Aorta (tissue), 5 donors: ENCODE data around the gene GRSF1. TPM values are rescaled to one million over a fixed set of nuclear protein-coding genes. Genes with fewer than 3 reads are reported as not detected.
A peak's percentile ranks its signal among the peaks of the same experiment; 100 is the strongest.
"Not testable (repeated sequence)": the region's sequence is repeated elsewhere in the genome, so short reads cannot be mapped to it uniquely, and the experiment has no call there.

Experiments
- ATAC-seq: fragments of 200-7000 bp; cut with Tn5 transposase; one replicate; pipeline ENCODE4 v1.9.1; 2022; ENCODE audit warnings: moderate library complexity; ENCODE audit not compliant: low FRiP score
- DNase-seq, 2 donors: peaks; one replicate each; pipeline ENCODE4 v3.0.0-alpha.2; 2020
- H3K27ac ChIP-seq, 2 donors: one replicate each; pipeline ENCODE4 v1.5.1; 2013; ENCODE audit warnings: low read length in 2 of 2, mild to moderate bottlenecking in 2 of 2, moderate library complexity in 2 of 2, control low read depth in 1 of 2, inconsistent platforms in 1 of 2, low read depth in 1 of 2
- H3K27me3 ChIP-seq, 2 donors: one replicate each; pipeline ENCODE4 v1.6.1; 2013; ENCODE audit warnings: control low read depth in 1 of 2, low read length in 1 of 2, mild to moderate bottlenecking in 1 of 2, moderate library complexity in 1 of 2; ENCODE audit not compliant: insufficient read depth in 2 of 2, control insufficient read depth in 1 of 2
- H3K36me3 ChIP-seq, 2 donors: one replicate each; pipeline ENCODE4 v1.6.1; 2013; ENCODE audit warnings: control low read depth in 1 of 2, low read length in 1 of 2, mild to moderate bottlenecking in 1 of 2; ENCODE audit not compliant: insufficient read depth in 2 of 2, control insufficient read depth in 1 of 2
- H3K4me1 ChIP-seq, 2 donors: one replicate each; pipeline ENCODE4 v1.6.1; 2013; ENCODE audit warnings: low read length in 2 of 2, control low read depth in 1 of 2, mild to moderate bottlenecking in 1 of 2, moderate library complexity in 1 of 2; ENCODE audit not compliant: insufficient read depth in 2 of 2, control insufficient read depth in 1 of 2
- H3K4me3 ChIP-seq, 2 donors: one replicate each; pipeline ENCODE4 v1.5.1; 2013; ENCODE audit warnings: low read length in 2 of 2, control low read depth in 1 of 2, mild to moderate bottlenecking in 1 of 2
- H3K9me3 ChIP-seq: one replicate; pipeline ENCODE4 v1.6.1; 2013; ENCODE audit warnings: mild to moderate bottlenecking, low read length; ENCODE audit not compliant: control insufficient read depth
- WGBS, 2 donors: extraction: QIAGEN DNeasy Blood & Tissue Kit; methylation state at CpG; one replicate each; pipeline ENCODE4 v1.1.7; 2013; 5-methylcytosine and 5-hydroxymethylcytosine counted together
- intact Hi-C, 2 donors: fragments of 100-400 bp; cut with DNase I; formaldehyde crosslinking; loops; one replicate each; pipeline versions ENCODE4 v1.14.2 to v1.15.0; 2022
- polyA plus RNA-seq, 2 donors: library from polyadenylated mRNA; stranded (reverse); fragments of 200-250 nt; gene quantifications; one replicate each; pipeline ENCODE4 v1.2.3, GENCODE V29; 2013
- total RNA-seq, 2 donors: library from RNA; stranded (reverse); fragmentation: NEBNext Ultra II Directional; extraction: Animal tissue kit (Norgen Biotek cat#: 25700); gene quantifications; one replicate each; pipeline ENCODE4 v1.2.1, GENCODE V29; 2021
- donor health status: healthy with polysubstance abuse.
- donor health status: Bipolar disorder and iron deficiency.
- donor health status: DM: no; HTN: no; CAD: no.
- donor health status: DM: no; HTN: no; CAD: no.
- donor health status: DM: yes; HTN: yes; CAD: no.

Gene GRSF1
- total and polyA plus RNA-seq, 4 donors, result 38.3 to 46.1 (median 39.6) TPM

GRCh38 chr4:70788733-70789132 lies 51.0 kb downstream of the GRSF1 start:
- peaks cover 0 to 8% of the 10 kb centered on the region in 2 donors for H3K36me3 ChIP-seq
- 92 to 94% methylated on average over 1 of the region's 1 CpG for WGBS, 2 donors
- no peak for ATAC-seq
- no peaks in the 10 kb centered on the region for H3K4me1 ChIP-seq
- no peaks in the 10 kb centered on the region for H3K9me3 ChIP-seq
- no peak overlapping the region for H3K4me3 ChIP-seq
- no peak for DNase-seq
- intact Hi-C loops, result loop anchor here in 1 of 2 donors (10.0 kb wide), 1 partner anchor 84 kb away; no protein-coding TSS in a partner anchor
- H3K27ac ChIP-seq, result no peak overlapping the region
- H3K27me3 ChIP-seq, result no peaks in the 10 kb centered on the region

- Histone ChIP-seq H3K4me3 (no peak overlapping the region), H3K9me3 (no peaks in the 10 kb centered on the region), H3K27ac (no peak overlapping the region), H3K4me1 (no peaks in the 10 kb centered on the region), H3K36me3 (peaks cover 0 to 6% of the 10 kb centered on the region in 2 donors), H3K27me3 (no peaks in the 10 kb centered on the region)
- DNase-seq, result no peak
- WGBS, 2 donors, result 97 to 99% methylated on average over 5 of the region's 5 CpGs
- intact Hi-C loops, result loop anchor here in 1 of 2 donors (10.0 kb wide), 1 partner anchor 83 kb away; no protein-coding TSS in a partner anchor
- no peak for ATAC-seq
Measured at GRCh38 chr4:70787496-70787895, 52.2 kb downstream of the GRSF1 start.

- intact Hi-C loops, result loop anchor here in 1 of 2 donors (10.0 kb wide), 1 partner anchor 78 kb away; no protein-coding TSS in a partner anchor
- no peaks in the 10 kb centered on the region for H3K9me3 ChIP-seq
- no peaks in the 10 kb centered on the region for H3K27me3 ChIP-seq
- ATAC-seq (no peak), DNase-seq (no peak)
- no peak overlapping the region for H3K4me3 ChIP-seq
- WGBS, 2 donors, result 81 to 90% methylated on average over 4 of the region's 4 CpGs
- peaks cover 2% of the 10 kb centered on the region in 2 donors for H3K36me3 ChIP-seq
- H3K27ac ChIP-seq, result no peak overlapping the region
- no peaks in the 10 kb centered on the region for H3K4me1 ChIP-seq
Measured at GRCh38 chr4:70783096-70783495, 56.6 kb downstream of the GRSF1 start.

- DNase-seq, result no peak
- Histone ChIP-seq H3K36me3 (peaks cover 0 to 6% of the 10 kb centered on the region in 2 donors), H3K27ac (peak overlapping the region in 1 of 2 donors; percentile 57), H3K27me3 (no peaks in the 10 kb centered on the region), H3K9me3 (no peaks in the 10 kb centered on the region), H3K4me1 (no peaks in the 10 kb centered on the region), H3K4me3 (no peak overlapping the region)
- intact Hi-C loops, result no loop called here
- WGBS, 2 donors, result 6 to 11% methylated on average over 5 of the region's 5 CpGs
- peak; percentile 56 for ATAC-seq
Measured at GRCh38 chr4:70778888-70779422, 60.7 kb downstream of the GRSF1 start.

GRCh38 chr4:70772929-70773555 lies 66.6 kb downstream of the GRSF1 start:
- intact Hi-C loops, result no loop called here
- H3K36me3 ChIP-seq, result peaks cover 3 to 4% of the 10 kb centered on the region in 2 donors
- 91 to 93% methylated on average over 6 of the region's 6 CpGs for WGBS, 2 donors
- ATAC-seq (no peak), DNase-seq (no peak)
- no peaks in the 10 kb centered on the region for H3K4me1 ChIP-seq
- H3K27me3 ChIP-seq, result no peaks in the 10 kb centered on the region
- no peak overlapping the region for H3K27ac ChIP-seq
- H3K9me3 ChIP-seq, result no peaks in the 10 kb centered on the region
- H3K4me3 ChIP-seq, result no peak overlapping the region

GRCh38 chr4:70769396-70769795 lies 70.3 kb downstream of the GRSF1 start:
- H3K36me3 ChIP-seq, intact Hi-C loops: not testable (repeated sequence)

GRCh38 chr4:70768301-70768948 lies 71.3 kb downstream of the GRSF1 start:
- WGBS, 2 donors, result 91 to 93% methylated on average over 3 of the region's 3 CpGs
- intact Hi-C loops, result no loop called here
- Histone ChIP-seq H3K4me3 (no peak overlapping the region), H3K9me3 (no peaks in the 10 kb centered on the region), H3K4me1 (no peaks in the 10 kb centered on the region), H3K36me3 (peaks cover 0 to 3% of the 10 kb centered on the region in 2 donors), H3K27me3 (no peaks in the 10 kb centered on the region), H3K27ac (no peak overlapping the region)
- no peak for ATAC-seq
- no peak for DNase-seq

More at GRCh38 chr4:70769396-70769795, 70.3 kb downstream of the GRSF1 start:
- DNase-seq, H3K4me3 ChIP-seq, H3K27me3 ChIP-seq, ATAC-seq, H3K4me1 ChIP-seq, H3K27ac ChIP-seq, H3K9me3 ChIP-seq: not testable (repeated sequence)
- WGBS, 2 donors, result 46 to 98% methylated on average over 1 of the region's 1 CpG
